Stromal cell of bone marrow (primary cell): ENCODE data around the gene CAB39L.

Source experiments
- DNase-seq: peaks from one replicate; pipeline ENCODE4 v3.0.0-alpha.2; 2012; ENCODE audit warnings: low read depth

CAB39L gene

DNA sequence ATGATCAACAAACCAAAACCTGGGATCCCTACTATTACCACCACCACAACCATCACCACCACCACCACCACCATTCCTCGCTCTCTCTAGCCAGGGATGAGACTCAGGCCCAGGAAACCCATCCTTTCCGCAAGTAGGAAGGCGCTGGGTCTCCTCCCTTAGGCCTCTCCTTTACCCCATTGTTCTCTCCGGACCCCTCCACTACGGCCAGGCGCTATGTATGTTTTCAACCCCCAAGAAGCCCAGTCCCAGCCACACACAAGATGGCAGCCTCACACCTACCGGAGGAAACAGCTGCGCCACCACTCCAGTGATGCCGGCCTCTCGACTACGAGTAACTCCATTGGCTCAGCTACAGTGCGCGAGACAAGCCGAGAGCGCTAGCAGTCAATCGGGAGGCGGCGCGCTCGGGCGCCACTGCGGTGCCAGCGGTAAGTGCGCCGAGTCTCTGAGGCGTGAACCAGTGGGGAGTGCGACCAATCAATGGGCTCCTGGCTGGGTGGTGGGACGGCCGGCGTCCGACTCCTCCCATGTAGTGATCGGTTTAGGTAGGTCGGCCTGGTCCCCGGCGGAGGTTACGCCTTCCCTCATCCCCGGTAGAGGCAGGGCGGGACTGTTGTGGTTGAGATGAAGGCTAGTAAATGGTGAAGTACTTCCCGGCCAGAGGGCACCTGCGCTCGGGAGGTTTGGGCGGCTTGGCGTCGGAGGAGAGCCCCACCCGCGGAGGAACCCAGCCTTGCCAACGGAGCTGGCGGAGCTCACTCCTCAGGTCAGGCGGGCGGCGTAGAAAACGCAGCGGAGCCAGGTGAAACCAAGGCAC is at the start of gene CAB39L, which contains the start of gene SETDB2:
Gene CAB39L (minus strand): TSS at position 361 of the 820 bp plus-strand sequence. CDS start 61,154 bp downstream, outside the sequence.
Gene SETDB2 (plus strand): TSS at position 571 of the 820 bp plus-strand sequence. CDS start 7,620 bp downstream, outside the sequence.
- peak; percentile 98 for DNase-seq

GRCh38 chr13:49488563-49488962 is 44.7 kb upstream of the CAB39L start:
- no peak for DNase-seq

- DNase-seq = no peak
These were observed 37.9 kb upstream of the CAB39L start for GRCh38 chr13:49481788-49482187.

DNA sequence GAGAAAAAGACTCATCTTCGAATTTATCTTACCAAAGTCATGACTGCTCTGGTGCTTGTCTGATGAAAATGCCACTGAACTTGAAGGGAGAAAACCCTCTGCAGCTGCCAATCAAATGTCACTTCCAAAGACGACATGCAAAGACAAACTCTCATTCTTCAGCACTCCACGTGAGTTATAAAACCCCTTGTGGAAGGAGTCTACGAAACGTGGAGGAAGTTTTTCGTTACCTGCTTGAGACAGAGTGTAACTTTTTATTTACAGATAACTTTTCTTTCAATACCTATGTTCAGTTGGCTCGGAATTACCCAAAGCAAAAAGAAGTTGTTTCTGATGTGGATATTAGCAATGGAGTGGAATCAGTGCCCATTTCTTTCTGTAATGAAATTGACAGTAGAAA is 32.7 kb upstream of the CAB39L start:
- DNase-seq = no peak

DNA sequence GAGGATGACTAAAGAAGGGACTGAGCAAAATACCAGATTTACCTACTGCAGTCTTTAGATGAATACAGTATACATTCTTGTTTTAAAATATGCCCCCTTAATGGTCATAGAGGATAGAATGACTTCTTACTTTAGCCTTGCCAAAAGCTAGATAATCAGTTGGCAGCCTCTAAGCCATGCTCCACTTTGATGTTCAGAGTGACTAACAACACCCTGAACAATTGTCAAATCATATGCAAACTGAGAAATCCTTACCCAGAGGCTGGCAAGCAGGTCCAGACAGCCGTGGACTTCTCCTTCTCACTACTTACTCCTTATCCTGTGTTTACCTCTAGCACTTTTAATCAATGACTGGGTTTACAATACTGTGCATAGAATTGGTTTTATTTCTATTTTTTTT is 28.3 kb upstream of the CAB39L start:
- no peak for DNase-seq

- DNase-seq = no peak
These were observed 22.5 kb upstream of the CAB39L start for GRCh38 chr13:49466292-49466838.

DNA sequence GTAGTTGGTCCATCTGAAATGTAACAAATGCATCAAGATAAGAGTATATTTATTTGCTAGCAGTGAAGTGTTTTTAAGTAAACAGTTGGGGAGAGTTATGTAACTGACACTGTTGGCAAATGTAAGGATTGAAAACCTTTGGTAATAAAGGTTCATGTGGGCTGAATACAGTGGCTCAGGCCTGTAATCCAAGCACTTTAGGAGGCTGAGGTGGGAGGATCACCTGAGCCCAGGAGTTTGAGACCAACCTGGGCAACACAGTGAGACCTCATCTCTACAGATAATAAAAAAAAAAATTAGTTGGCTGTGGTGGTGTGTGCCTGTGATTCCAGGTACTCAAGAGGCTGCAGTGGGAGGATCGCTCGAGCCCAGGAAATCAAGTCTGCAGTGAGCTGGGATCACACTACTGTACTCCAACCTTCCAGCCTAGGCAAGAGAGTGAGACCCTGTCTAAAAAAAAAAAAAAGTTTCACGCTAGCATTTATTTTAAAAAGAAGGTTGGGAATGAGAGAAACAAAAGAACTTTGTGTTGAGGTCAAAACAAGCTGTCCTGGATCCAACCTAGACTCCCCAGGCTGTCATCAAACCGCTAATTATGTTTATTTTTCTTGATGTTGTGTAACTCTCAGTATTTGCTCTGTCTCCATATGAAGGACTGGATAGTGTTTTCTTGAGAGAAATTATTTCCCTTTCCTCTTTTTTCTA is 20.9 kb upstream of the CAB39L start:
- DNase-seq = no peak

GRCh38 chr13:49464085-49464484 is 20.2 kb upstream of the CAB39L start:
- no peak for DNase-seq

DNA sequence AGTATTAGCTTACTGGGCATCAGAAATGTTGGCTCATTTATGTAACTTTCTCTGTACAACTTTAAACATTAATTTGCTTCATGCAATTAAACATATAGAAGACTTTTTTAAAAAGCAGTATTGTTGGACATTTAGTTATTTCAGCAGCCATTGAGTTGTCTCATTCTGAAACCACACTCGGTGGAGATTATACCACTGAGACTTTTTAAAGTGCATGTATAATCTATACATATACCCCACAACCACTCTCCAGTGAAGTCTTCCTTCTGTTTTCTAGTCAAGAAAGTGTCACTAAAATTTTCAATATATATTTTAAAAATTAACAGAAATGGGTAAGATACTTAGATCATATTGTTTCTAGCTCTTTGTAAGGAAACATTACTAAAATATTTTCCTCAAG is 15.7 kb upstream of the CAB39L start:
- no peak for DNase-seq

- no peak for DNase-seq
These were observed 13.4 kb upstream of the CAB39L start for GRCh38 chr13:49457221-49457620.

DNA sequence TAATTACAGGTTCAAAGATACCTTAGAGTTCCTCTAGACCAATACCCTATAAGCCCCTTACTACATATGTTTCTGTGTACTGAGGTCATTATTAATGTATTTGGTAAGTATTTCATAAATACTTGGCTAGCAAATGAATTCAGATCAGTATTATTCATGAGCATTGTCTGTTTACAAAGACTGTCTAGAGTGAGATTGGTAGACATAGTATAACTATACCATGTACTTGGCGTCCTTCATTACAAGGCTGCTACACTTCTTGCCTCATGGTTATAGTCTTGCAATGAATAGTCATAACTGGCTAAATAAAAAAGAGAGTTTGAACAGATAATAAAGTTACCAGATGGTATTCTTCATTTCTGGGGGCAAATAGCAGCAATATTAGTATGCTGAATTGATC is 12.3 kb upstream of the CAB39L start:
- DNase-seq = no peak

GRCh38 chr13:49455007-49455398 is 11.1 kb upstream of the CAB39L start:
- no peak for DNase-seq

DNA sequence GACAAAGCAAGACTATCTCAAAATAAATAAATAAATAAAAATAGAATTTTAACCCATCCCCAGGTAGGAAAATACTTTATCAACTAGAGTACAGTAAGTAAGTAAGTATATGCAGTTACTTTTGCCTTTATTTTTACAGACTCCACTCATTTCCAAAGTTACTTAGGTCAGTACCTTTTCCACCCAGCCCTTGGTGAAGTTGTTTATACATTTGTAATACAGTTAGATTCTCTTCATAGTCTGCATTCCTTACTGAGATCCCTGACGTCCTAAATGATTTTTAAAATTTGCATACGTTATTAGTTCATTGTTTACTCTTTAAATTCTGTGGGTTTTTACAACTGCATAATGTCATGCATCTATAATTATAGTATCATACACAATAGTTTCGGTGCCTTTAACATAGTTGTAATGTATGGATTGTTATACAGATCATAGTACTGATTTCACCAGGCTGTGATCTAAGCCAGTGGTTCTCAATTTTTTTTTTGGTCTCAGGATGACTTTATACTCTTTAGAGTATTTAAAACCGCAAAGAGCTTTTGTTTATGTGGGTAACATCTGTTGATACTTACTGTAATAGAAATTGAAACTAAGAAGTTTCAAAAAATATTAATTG is 10.6 kb upstream of the CAB39L start:
- DNase-seq = no peak

GRCh38 chr13:49453465-49453864 is 9.6 kb upstream of the CAB39L start:
- DNase-seq = no peak

- no peak for DNase-seq
These were observed 9.0 kb upstream of the CAB39L start for GRCh38 chr13:49452725-49453457.

DNA sequence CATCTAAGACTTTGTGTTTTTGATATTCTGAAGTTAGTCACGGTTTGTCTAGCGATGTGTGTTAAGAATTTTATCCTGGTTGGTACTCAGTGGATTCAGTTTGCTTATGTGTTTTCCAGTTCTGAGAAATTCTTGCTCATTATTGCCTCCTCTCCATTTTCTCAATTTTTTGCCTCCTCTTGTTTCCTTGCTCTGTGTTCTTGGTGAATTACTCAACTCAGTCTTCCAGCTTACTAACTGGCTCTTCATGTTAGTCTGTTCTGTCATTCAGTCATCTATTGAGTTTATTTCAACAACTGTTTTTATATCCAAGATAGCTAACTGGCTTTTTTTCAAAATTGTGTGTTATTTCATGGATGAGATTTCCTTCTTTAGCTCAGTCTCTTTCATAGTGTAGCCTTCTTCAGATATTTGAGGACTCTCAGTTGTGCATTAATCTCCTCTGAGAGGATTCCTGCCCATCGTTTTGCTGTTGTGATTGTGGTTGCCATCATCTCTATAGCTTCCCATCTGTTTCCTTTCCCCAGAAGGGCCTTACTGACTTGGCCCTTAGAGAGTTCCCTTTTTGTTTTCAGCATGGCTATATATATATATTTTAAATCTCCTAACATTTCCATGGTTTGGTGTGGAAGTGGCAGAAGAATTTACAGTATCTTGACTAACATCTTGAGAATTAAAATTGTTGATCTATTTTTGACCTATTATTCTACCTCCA is 6.4 kb upstream of the CAB39L start:
- DNase-seq = no peak

GRCh38 chr13:49448753-49449152 is 4.9 kb upstream of the CAB39L start:
- DNase-seq = no peak

- no peak for DNase-seq
These were observed 2.6 kb upstream of the CAB39L start for GRCh38 chr13:49446473-49446872.

DNA sequence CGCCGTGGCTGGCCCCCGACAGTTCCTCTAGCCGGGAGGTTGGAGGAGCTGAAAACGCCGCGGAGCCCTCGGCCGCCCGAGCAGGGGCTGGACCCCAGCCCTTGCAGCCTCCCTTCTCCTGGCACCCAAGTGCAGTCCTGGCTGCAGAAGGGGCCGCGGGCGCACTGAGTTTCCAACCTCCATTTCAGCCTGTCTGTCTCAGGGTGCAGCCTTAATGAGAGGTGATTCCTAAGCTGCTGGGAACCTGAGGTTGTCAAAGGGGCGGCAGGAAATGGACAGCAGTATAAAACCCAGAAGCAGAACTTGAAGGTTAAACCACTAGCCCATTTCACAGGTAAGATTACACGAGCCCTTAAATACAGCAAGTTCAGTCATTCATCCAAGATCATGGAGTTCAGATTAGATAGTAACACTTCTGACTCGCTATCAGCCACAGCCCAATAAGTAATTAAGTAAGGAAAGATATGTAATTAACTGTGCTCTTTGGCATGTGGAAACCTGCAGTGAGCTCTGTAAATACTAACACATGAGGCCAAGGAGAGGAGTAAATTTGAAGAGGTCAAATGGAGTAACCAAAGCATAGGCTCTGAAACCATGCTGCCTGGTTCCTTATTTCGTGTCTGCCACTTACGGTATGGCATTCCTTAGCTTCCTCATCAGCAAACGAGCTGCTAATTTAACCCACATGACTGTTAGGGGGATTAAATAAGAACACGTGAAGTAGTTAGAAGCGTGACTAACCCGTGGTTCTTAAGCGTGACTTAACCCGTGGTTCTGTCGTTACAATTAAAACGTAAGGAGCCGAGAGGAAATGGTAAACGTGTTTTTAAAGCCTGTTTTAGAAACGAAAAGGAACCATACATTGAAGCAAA is 896 bp upstream of the CAB39L start:
- peak; percentile 34 for DNase-seq

- DNase-seq = no peak
These were observed 534 bp downstream of the CAB39L start for GRCh38 chr13:49443357-49443703.
